Measurements from ENCODE around the gene RDH13. TPM values are rescaled to one million over a fixed set of nuclear protein-coding genes. Genes with fewer than 3 reads are reported as not detected.
A peak's percentile ranks its signal among the peaks of the same experiment; 100 is the strongest.
"Not testable (repeated sequence)": the region's sequence is repeated elsewhere in the genome, so short reads cannot be mapped to it uniquely, and the experiment has no call there.

The RDH13 gene
- 17.9 and 23.8 TPM in 2 replicates for total RNA-seq (2014; rRNA removed; shearing (Covaris generic); ENCODE audit: low replicate concordance)

DNA sequence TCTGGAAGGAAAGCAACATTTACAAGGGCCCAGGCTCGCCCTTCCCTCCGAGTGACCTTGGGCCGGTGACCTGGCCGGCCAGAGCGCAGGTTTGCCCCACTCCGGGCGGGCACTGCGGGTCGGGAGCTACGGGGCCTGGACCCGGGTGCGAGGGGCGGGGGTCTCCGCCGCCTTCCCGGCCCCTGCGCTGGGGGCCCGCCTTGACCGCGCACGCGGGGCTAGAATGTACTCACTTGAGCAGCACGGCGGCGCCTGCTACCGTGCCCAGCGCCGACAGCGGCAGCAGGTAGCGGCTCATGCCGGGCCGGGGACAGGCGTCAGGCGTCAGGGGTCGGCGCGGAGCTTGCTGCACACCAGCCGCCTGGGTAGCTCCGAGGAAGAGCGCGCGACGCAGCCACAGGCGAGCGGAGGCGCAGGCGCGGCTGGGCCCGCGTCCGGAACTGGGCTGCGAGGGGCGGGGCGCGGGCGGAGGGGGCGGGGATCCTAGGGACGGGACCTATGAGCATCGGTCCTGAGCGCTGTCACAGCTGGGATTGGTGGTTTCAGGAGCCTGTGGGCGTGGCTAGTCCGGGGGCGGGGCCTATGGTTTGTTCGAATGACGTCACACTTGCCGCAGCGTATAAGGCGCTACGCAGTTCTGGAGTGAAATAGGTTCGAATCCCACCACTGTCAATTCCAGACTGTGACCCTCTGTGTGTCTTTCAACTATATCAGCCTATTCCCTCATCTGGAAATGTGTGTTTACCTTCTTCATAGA lies at the start of gene RDH13:
RDH13 (minus strand) TSS at position 414 of the 757 bp plus-strand sequence; CDS start at position 298, 116 bp downstream.
- H3K36me3 ChIP-seq = peaks cover 17% of the 10 kb centered on the region
- peak; percentile 96 for DNase-seq
- peaks cover 18% of the 10 kb centered on the region for H3K27me3 ChIP-seq
- H3K9me3 ChIP-seq = no peaks in the 10 kb centered on the region
- peak within 1 kb of the TSS; percentile 82 for H3K4me3 ChIP-seq

GRCh38 chr19:55112246-55112776 lies 49.4 kb upstream of the RDH13 start:
- Histone ChIP-seq H3K27me3 (no peaks in the 10 kb centered on the region), H3K36me3 (peaks cover 32% of the 10 kb centered on the region), H3K9me3 (no peaks in the 10 kb centered on the region), H3K4me3 (no peak overlapping the region)
- no peak for DNase-seq

DNA sequence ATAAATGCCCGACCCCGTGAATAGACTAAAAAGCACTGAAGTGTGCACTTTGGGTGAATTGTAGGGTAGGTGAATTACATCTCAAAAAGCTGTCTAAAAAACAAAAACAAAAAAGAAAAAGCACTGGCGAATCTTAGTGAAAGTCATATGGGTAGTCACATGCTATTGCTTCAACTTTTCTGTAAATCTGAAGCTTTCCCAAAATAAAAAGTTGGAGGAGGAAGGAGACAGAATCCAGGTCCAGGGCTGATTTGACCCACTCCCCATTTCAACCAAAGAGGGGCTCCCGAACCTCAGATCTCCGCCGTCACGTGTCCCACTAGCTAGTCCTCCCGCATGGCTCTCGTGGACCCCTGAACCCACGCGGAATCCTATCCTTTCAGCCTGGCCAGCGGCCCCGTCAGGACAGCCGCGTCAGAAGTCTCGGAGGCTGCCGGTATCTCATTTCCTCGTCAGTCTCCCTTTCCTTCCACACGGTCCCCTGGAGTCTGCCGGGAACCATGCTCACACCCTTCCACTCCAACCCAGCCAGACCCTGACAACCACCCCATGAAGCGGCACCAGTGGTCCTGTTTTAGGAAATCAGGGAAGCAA lies 48.4 kb upstream of the RDH13 start:
- H3K9me3 ChIP-seq = no peaks in the 10 kb centered on the region
- H3K27me3 ChIP-seq = no peaks in the 10 kb centered on the region
- H3K36me3 ChIP-seq = peaks cover 39% of the 10 kb centered on the region
- DNase-seq = no peak
- H3K4me3 ChIP-seq = no peak overlapping the region

DNA sequence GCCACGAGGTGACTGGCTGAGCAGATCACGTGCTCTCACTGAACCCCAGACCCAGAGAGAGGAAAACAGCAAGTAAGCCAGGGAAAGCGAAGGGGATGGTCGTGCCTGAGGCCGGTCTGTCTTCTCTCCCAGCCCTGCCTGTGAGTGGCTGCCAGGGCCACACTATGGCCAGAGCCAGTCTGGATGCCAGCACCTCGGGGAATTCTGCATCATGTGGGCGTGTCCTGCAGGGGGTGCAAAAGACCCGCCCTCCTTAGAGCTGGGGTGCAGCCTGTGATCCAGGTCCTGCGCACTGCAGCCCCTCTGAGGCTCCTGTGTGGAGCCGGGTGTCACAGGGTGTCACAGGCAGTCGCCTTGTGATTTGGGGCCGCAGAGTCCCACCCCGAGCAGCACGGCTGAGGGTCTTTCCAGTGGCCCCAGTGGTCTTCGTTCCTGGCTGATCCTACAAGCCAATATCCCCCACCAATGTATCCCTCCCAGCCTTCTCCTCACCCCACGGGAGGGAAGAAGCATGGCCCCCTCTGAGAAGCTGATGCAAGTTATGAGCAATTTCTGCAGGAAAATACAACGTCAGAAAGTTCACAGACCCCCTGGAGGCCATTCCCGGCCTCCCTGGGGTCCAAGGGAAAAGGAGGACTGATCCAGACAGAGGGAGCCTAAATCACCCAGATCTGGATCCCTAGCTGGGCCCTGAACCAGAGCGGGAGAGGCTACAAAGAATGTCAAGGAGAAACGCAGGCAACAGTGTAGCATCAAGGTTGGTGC lies 46.8 kb upstream of the RDH13 start:
- H3K27me3 ChIP-seq = no peaks in the 10 kb centered on the region
- no peaks in the 10 kb centered on the region for H3K9me3 ChIP-seq
- no peak for DNase-seq
- H3K4me3 ChIP-seq = no peak overlapping the region
- peaks cover 36% of the 10 kb centered on the region for H3K36me3 ChIP-seq

DNA sequence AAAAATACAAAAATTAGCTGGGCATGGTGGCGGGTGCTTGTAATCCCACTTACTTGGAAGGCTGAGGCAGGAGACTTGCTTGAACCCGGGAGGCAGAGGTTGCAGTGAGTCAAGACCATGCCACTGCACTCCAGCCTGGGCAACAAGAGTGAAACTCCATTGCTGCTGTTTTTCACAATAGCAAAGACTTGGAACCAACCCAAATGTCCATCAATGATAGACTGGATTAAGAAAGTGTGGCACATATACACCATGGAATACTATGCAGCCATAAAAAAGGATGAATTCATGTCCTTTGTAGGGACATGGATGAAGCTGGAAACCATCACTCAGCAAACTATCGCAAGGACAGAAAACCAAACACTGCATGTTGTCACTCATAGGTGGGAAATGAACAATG lies 44.3 kb upstream of the RDH13 start:
- not testable (repeated sequence) for DNase-seq, H3K9me3 ChIP-seq, H3K4me3 ChIP-seq, H3K27me3 ChIP-seq
- peaks cover 43% of the 10 kb centered on the region for H3K36me3 ChIP-seq

DNA sequence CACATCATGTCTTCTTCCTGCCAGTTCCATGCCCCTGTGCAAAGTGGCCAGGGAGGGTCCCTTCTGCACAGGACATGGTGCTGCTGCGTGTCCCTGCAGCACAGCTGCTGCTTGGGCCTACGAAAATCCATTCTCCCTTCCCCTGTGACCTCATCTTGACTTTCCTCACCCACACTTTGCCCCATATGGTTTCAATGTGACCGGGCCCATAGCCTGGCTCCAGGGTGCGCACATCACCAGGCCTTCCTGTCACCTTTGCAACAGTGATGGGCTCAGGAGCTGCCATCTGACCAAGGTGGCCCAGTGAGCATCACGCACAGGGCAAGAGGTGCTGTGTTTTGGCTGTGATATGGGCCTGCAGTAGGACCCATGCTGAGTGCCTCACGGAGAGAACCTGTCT lies 43.6 kb upstream of the RDH13 start:
- H3K9me3 ChIP-seq = peaks cover 7% of the 10 kb centered on the region
- H3K36me3 ChIP-seq = peaks cover 44% of the 10 kb centered on the region
- H3K27me3 ChIP-seq = no peaks in the 10 kb centered on the region
- H3K4me3 ChIP-seq = no peak overlapping the region
- no peak for DNase-seq

DNA sequence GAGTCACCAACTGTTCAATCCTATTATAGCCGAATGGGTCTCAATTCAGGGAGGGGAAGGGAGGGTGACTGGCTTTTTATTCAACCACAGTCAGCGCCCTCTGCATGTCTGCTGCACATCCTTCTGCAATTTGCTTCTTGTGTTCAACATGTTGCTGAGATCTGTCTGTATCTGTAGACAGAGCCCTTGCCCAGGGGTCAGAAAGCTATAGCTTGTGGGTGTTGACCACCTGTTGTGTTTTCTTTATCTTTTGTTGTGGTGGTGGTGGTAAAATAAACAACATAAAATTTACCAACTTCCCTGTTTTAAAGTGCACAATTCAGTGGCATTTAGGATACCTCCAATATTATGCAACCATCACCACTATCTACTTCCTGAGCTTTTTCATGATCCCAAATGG lies 42.3 kb upstream of the RDH13 start:
- H3K4me3 ChIP-seq = no peak overlapping the region
- DNase-seq = no peak
- no peaks in the 10 kb centered on the region for H3K27me3 ChIP-seq
- H3K9me3 ChIP-seq = peaks cover 7% of the 10 kb centered on the region
- H3K36me3 ChIP-seq = peaks cover 48% of the 10 kb centered on the region

DNA sequence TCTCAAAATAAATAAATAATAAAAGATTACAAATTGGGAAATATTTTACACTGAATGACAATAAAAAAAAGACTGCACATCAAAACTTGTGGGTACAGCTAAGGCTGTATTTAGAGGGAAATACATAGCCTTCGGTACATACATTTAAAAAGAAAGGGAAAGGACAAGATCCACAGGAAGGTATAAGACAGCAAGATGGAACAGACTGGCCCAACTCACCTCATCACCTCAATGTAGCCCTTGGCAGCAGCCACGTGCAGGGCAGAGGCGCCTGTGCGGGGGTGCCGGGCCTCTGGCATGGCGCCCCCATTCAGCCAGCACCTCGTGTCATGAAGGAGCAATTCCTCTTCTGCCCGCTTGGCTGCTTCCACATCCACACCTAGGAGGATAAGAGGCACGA lies 40.2 kb upstream of the RDH13 start:
- no peak overlapping the region for H3K4me3 ChIP-seq
- peaks cover 7% of the 10 kb centered on the region for H3K9me3 ChIP-seq
- no peak for DNase-seq
- no peaks in the 10 kb centered on the region for H3K27me3 ChIP-seq
- H3K36me3 ChIP-seq = peaks cover 46% of the 10 kb centered on the region

DNA sequence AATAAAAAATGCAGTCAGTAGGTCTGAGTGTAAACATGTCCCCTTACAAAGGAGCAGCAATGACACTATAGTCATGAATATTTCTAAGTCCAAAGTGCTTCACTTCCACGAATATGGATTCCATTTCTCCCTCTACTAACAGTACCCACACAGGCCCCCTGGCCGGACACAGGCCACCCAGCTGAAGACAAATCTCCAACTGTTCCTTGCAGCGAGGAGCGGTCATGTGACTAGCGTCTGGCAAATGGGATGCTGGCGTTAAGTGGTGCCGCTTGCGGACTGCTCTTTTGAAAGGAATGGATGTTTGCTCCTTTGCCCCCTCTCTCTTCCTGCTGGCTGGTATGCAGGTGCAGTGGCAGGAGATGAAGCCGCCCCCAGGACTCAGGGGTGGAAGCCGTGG lies 38.3 kb upstream of the RDH13 start:
- Histone ChIP-seq H3K36me3 (peaks cover 36% of the 10 kb centered on the region), H3K27me3 (no peaks in the 10 kb centered on the region), H3K9me3 (peaks cover 7% of the 10 kb centered on the region), H3K4me3 (no peak overlapping the region)
- DNase-seq = no peak

- no peak overlapping the region for H3K4me3 ChIP-seq
- no peaks in the 10 kb centered on the region for H3K27me3 ChIP-seq
- no peak for DNase-seq
- peaks cover 7% of the 10 kb centered on the region for H3K9me3 ChIP-seq
- H3K36me3 ChIP-seq = peaks cover 34% of the 10 kb centered on the region
Measured at GRCh38 chr19:55099557-55100506, 36.9 kb upstream of the RDH13 start.

GRCh38 chr19:55098716-55099556 lies 36.0 kb upstream of the RDH13 start:
- no peak for DNase-seq
- no peaks in the 10 kb centered on the region for H3K27me3 ChIP-seq
- H3K4me3 ChIP-seq = no peak overlapping the region
- peaks cover 7% of the 10 kb centered on the region for H3K9me3 ChIP-seq
- peaks cover 39% of the 10 kb centered on the region for H3K36me3 ChIP-seq

- DNase-seq = no peak
- Histone ChIP-seq H3K27me3 (no peaks in the 10 kb centered on the region), H3K9me3 (peaks cover 2% of the 10 kb centered on the region), H3K4me3 (no peak overlapping the region), H3K36me3 (peaks cover 34% of the 10 kb centered on the region)
Measured at GRCh38 chr19:55097864-55098715, 35.1 kb upstream of the RDH13 start.

GRCh38 chr19:55096061-55096701 lies 33.2 kb upstream of the RDH13 start:
- H3K36me3 ChIP-seq = peaks cover 21% of the 10 kb centered on the region
- H3K9me3 ChIP-seq = no peaks in the 10 kb centered on the region
- no peaks in the 10 kb centered on the region for H3K27me3 ChIP-seq
- H3K4me3 ChIP-seq = no peak overlapping the region
- DNase-seq = no peak
